Lower leg skin (tissue), 3 donors: ENCODE results near the gene TIMM44.

Experiments used
- POLR2A ChIP-seq, 2 donors: fragments of 450-650 bp; IDR thresholded peaks; one replicate each; pipeline ENCODE4 v1.6.1; 2016 to 2017; ENCODE audit warnings: antibody characterized with exemption in 2 of 2, mild to moderate bottlenecking in 1 of 2, moderate library complexity in 1 of 2
- TF ChIP-seq, protein P1 (sequence below), 3 donors: fragments of 450-650 bp; IDR thresholded peaks; one replicate each; pipeline ENCODE4 v1.5.1; 2016; ENCODE audit warnings: antibody characterized with exemption in 3 of 3, mild to moderate bottlenecking in 3 of 3, moderate library complexity in 2 of 3

DNA sequence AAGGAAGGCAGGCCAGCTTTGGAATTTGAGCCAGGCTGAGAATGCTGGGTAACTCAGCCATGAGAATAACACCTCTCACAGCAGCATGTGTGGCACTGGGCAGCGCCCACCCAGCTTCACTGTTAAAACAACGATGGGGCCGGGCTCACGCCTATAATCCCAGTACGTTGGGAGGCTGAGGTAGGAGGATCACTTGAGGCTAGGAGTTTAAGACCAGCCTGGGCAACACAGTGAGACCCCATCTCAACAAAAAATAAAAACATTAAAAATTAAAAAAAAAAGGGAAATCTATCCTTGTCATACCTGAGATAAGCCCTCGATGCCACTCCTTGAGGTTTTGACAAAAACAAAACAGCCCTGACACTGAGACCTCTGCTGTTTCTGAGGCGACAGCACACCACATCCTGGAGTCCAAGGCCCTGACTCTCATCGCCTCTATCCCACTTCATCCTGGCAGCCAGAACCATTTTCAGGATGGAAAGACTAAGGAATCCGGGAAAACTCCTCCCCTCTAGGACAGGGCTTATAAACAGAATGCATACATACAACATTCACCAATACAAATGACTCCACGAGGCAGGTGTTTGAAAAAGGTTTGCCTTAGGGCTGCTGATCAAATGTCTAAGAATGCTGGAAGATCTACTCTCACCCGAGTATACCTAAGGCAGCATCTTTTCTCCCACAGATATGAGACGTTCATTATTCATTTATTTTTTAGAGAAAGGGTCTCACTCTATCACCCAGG lies 22.6 kb upstream of the TIMM44 start:
- TF ChIP-seq, protein P1, sequence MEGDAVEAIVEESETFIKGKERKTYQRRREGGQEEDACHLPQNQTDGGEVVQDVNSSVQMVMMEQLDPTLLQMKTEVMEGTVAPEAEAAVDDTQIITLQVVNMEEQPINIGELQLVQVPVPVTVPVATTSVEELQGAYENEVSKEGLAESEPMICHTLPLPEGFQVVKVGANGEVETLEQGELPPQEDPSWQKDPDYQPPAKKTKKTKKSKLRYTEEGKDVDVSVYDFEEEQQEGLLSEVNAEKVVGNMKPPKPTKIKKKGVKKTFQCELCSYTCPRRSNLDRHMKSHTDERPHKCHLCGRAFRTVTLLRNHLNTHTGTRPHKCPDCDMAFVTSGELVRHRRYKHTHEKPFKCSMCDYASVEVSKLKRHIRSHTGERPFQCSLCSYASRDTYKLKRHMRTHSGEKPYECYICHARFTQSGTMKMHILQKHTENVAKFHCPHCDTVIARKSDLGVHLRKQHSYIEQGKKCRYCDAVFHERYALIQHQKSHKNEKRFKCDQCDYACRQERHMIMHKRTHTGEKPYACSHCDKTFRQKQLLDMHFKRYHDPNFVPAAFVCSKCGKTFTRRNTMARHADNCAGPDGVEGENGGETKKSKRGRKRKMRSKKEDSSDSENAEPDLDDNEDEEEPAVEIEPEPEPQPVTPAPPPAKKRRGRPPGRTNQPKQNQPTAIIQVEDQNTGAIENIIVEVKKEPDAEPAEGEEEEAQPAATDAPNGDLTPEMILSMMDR (IDR thresholded peaks at IDR 0.05): no peak
- no peak for TF ChIP-seq POLR2A (IDR thresholded peaks at IDR 0.05)
